Hepatocyte (in vitro differentiated cells): ENCODE results near the gene ASB16.

Experiments used
- EZH2phosphoT487 ChIP-seq: fragments of 200-600 bp; sonication (generic); IDR thresholded peaks from one replicate; pipeline ENCODE4 v1.6.1; 2018; ENCODE audit warnings: antibody characterized with exemption, mild to moderate bottlenecking, low read depth, moderate library complexity; ENCODE audit not compliant: unreplicated experiment, severe bottlenecking
- TF ChIP-seq, protein P1 (sequence below): fragments of 200-600 bp; sonication (generic); IDR thresholded peaks from 2 replicates; pipeline ENCODE4 v1.5.1; 2016; ENCODE audit warnings: antibody characterized with exemption, mild to moderate bottlenecking; ENCODE audit not compliant: poor library complexity

DNA sequence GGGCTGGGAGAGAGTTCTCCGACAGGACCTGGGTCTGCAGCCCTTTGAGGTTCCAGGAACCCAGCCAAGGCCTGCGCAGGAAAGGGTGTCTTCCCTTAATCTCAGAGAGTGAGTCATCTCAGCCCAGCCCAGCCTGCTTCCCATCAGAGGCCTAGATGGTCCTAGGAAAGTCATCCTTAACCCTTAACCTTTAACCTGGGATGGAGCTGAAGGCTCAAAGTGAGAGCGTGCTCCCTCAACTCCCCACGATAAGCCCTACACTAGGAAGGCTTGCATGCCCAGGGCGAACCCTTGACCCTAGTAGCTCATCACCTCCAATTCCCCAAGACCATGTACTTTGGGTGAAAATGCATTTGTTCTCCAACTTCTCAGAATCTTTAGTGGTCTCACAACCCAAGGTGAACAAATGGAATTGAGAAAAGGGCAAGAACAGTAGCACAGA lies 34.0 kb downstream of the ASB16 start:
- TF ChIP-seq, protein P1, sequence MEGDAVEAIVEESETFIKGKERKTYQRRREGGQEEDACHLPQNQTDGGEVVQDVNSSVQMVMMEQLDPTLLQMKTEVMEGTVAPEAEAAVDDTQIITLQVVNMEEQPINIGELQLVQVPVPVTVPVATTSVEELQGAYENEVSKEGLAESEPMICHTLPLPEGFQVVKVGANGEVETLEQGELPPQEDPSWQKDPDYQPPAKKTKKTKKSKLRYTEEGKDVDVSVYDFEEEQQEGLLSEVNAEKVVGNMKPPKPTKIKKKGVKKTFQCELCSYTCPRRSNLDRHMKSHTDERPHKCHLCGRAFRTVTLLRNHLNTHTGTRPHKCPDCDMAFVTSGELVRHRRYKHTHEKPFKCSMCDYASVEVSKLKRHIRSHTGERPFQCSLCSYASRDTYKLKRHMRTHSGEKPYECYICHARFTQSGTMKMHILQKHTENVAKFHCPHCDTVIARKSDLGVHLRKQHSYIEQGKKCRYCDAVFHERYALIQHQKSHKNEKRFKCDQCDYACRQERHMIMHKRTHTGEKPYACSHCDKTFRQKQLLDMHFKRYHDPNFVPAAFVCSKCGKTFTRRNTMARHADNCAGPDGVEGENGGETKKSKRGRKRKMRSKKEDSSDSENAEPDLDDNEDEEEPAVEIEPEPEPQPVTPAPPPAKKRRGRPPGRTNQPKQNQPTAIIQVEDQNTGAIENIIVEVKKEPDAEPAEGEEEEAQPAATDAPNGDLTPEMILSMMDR: no peak
- no peak for TF ChIP-seq EZH2phosphoT487
